Measurements from ENCODE around the gene TENM3.

DNA sequence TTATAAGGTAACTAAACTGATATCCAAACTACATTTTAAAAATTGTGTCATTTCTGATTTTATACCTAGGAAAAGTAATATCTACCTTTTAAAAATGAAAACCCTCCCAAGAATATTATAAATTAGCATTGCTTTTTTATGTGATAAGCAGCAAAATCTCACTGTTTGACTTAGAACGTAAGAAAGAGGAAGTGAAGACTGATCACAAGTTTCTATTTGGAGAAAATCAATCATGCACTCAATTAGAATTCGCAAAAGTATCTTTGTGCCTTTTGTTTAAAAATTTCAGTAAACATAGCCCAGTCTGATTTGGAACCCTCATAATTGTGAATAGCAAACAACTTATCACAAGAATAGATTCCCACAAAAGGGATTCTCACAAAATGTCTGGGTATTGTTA lies 142.7 kb downstream of the TENM3 start:
- TF ChIP-seq, protein P1, sequence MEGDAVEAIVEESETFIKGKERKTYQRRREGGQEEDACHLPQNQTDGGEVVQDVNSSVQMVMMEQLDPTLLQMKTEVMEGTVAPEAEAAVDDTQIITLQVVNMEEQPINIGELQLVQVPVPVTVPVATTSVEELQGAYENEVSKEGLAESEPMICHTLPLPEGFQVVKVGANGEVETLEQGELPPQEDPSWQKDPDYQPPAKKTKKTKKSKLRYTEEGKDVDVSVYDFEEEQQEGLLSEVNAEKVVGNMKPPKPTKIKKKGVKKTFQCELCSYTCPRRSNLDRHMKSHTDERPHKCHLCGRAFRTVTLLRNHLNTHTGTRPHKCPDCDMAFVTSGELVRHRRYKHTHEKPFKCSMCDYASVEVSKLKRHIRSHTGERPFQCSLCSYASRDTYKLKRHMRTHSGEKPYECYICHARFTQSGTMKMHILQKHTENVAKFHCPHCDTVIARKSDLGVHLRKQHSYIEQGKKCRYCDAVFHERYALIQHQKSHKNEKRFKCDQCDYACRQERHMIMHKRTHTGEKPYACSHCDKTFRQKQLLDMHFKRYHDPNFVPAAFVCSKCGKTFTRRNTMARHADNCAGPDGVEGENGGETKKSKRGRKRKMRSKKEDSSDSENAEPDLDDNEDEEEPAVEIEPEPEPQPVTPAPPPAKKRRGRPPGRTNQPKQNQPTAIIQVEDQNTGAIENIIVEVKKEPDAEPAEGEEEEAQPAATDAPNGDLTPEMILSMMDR (IDR thresholded peaks at IDR 0.05; ENCODE audit: low read length) = no peak
- TF ChIP-seq EZH2 (IDR thresholded peaks at IDR 0.05; ENCODE audit: borderline replicate concordance, low read length) = no peak
